HK-2 (cell line): ENCODE data around the gene DNAJC10.
"Not testable (repeated sequence)": the region's sequence is repeated elsewhere in the genome, so short reads cannot be mapped to it uniquely, and the experiment has no call there.

Source experiments
- DNase-seq: peaks from one replicate; pipeline ENCODE4 v3.0.0-alpha.2; 2018; ENCODE audit not compliant: unreplicated experiment

Gene DNAJC10

GRCh38 chr2:182726473-182726872 lies 10.4 kb downstream of the DNAJC10 start:
- no peak for DNase-seq

GRCh38 chr2:182728014-182728413 lies 12.0 kb downstream of the DNAJC10 start:
- DNase-seq, result no peak

GRCh38 chr2:182729710-182730339 lies 13.8 kb downstream of the DNAJC10 start:
- DNase-seq, result no peak

- DNase-seq, result no peak
Observed at GRCh38 chr2:182730486-182730885, 14.4 kb downstream of the DNAJC10 start.

- no peak for DNase-seq
Observed at GRCh38 chr2:182732736-182733135, 16.7 kb downstream of the DNAJC10 start.

GRCh38 chr2:182733572-182733971 lies 17.5 kb downstream of the DNAJC10 start:
- no peak for DNase-seq

- DNase-seq, result not testable (repeated sequence)
Observed at GRCh38 chr2:182736856-182737255, 20.8 kb downstream of the DNAJC10 start.

GRCh38 chr2:182740701-182741100 lies 24.6 kb downstream of the DNAJC10 start:
- no peak for DNase-seq

GRCh38 chr2:182741620-182742019 lies 25.6 kb downstream of the DNAJC10 start:
- no peak for DNase-seq

- no peak for DNase-seq
Observed at GRCh38 chr2:182744490-182744889, 28.4 kb downstream of the DNAJC10 start.

GRCh38 chr2:182745061-182745460 lies 29.0 kb downstream of the DNAJC10 start:
- DNase-seq, result no peak

- DNase-seq, result not testable (repeated sequence)
Observed at GRCh38 chr2:182745894-182746293, 29.8 kb downstream of the DNAJC10 start.

GRCh38 chr2:182754231-182754630 lies 38.2 kb downstream of the DNAJC10 start:
- no peak for DNase-seq

GRCh38 chr2:182758379-182758778 lies 42.3 kb downstream of the DNAJC10 start:
- DNase-seq, result no peak

GRCh38 chr2:182761903-182762302 lies 45.8 kb downstream of the DNAJC10 start:
- DNase-seq, result no peak

GRCh38 chr2:182763311-182763912 lies 47.4 kb downstream of the DNAJC10 start:
- peak; percentile 20 for DNase-seq

- no peak for DNase-seq
Observed at GRCh38 chr2:182766626-182767025, 50.6 kb downstream of the DNAJC10 start.

- DNase-seq, result no peak
Observed at GRCh38 chr2:182767578-182767977, 51.5 kb downstream of the DNAJC10 start.

- not testable (repeated sequence) for DNase-seq
Observed at GRCh38 chr2:182768950-182769349, 52.9 kb downstream of the DNAJC10 start.

GRCh38 chr2:182779323-182779722 lies 63.3 kb downstream of the DNAJC10 start:
- DNase-seq, result no peak

GRCh38 chr2:182781099-182781498 lies 65.0 kb downstream of the DNAJC10 start:
- DNase-seq, result not testable (repeated sequence)

GRCh38 chr2:182782686-182783085 lies 66.6 kb downstream of the DNAJC10 start:
- not testable (repeated sequence) for DNase-seq

- no peak for DNase-seq
Observed at GRCh38 chr2:182784058-182784706, 68.1 kb downstream of the DNAJC10 start.
